ENCODE measurements around the gene GRM1.

Gene GRM1

DNA sequence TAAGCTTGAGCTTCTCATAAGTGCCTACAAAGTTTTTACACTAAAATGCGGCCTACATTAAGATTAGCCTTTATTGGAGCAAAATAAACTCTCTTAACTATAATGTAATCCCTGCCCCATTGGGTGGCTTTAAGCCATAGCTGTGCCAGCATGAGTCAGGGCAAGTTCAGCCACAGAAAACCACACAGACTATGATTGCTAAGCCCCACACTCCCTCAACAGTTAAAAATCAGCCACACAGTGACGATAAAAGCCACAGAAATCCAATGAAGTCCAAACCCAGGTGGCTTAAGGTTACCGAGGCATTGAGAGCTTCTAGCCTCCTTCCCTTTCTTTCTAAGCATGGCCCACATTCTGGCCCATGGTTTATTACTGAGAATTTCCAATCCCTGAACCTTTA lies 61.6 kb downstream of the GRM1 start:
- no peak for DNase-seq (ENCODE audit: low read depth)
- no peak overlapping the region for H3K4me3 ChIP-seq (ENCODE audit: control insufficient read depth, low read depth, low read length)
- TF ChIP-seq, protein P1, sequence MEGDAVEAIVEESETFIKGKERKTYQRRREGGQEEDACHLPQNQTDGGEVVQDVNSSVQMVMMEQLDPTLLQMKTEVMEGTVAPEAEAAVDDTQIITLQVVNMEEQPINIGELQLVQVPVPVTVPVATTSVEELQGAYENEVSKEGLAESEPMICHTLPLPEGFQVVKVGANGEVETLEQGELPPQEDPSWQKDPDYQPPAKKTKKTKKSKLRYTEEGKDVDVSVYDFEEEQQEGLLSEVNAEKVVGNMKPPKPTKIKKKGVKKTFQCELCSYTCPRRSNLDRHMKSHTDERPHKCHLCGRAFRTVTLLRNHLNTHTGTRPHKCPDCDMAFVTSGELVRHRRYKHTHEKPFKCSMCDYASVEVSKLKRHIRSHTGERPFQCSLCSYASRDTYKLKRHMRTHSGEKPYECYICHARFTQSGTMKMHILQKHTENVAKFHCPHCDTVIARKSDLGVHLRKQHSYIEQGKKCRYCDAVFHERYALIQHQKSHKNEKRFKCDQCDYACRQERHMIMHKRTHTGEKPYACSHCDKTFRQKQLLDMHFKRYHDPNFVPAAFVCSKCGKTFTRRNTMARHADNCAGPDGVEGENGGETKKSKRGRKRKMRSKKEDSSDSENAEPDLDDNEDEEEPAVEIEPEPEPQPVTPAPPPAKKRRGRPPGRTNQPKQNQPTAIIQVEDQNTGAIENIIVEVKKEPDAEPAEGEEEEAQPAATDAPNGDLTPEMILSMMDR (IDR thresholded peaks at IDR 0.05; ENCODE audit: control insufficient read depth, insufficient read depth, low read depth, low read length, missing control alignments), result no peak

DNA sequence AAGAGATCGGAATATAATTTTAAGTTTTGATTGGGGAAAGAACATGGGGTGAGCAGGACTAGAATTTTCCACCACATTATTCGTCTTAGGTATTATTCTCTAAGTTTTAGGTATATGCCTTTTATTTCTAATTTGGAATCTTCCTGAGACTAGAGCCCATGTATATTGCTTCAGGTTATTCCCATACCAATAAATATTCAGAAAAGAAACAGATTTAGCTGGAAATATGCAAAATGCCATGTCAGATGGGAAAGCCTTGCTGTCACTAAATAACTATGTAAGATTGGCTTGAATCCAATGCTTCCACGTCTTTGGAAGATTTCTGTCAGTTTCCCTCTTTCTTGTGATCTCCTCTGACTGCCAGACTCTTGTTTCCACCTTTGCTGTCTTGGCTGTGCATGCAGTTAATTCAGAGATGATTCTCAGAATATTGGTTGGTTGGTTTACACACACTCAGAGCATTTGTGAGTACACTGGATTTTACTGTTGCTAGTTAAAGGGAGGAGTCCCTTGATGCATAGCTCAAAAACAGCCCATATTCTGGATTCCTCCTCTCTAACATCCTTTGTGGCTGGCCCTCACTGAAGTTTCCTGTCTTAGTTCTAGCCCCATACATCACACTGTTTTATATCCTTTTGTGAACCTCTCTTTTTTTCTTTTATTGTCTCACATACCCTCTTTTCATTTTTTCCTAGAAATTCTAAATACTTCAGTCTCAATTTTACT lies 64.3 kb downstream of the GRM1 start:
- TF ChIP-seq, protein P1 (IDR thresholded peaks at IDR 0.05; ENCODE audit: control insufficient read depth, insufficient read depth, low read depth, low read length, missing control alignments), result no peak
- DNase-seq (ENCODE audit: low read depth), result no peak
- H3K4me3 ChIP-seq (ENCODE audit: control insufficient read depth, low read depth, low read length), result no peak overlapping the region

DNA sequence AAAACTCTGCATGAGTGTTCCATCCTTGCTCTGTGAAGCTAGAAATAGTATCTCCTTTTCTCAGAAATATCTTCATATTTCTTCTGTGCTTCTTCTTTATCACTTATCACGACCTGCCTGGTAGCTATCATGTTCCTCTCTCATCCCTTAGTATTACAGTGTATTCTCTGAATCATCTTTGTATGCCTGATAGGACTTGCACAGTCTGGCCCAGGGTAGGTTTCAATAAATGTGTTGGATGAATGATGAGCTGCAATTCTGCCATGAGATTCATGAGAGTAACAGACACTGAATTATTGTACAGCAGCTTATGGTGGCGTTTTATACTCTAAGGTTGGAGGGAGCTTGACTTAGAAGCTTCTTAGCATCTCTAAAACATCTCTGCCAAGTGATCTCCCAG lies 66.6 kb downstream of the GRM1 start:
- H3K4me3 ChIP-seq (ENCODE audit: control insufficient read depth, low read depth, low read length), result no peak overlapping the region
- no peak for DNase-seq (ENCODE audit: low read depth)
- TF ChIP-seq, protein P1 (IDR thresholded peaks at IDR 0.05; ENCODE audit: control insufficient read depth, insufficient read depth, low read depth, low read length, missing control alignments), result no peak

DNA sequence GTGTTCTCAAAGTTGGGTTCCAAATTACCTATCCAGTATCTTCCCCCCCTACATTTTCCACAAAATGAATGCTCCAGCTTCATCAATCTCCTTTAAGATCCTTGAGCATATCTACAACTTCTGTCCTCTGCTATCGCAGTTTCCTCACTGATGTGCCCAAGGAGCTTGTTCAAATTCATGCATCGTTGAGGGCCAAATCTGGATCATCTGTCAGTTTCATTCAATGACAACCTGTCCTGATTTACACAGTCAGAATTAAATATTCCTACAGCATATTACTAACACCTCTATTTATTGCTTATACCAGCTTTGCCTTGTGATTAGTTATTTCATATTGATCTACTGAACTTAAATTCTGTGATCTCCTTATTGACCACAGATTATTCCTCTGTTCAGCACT lies 68.7 kb downstream of the GRM1 start:
- H3K4me3 ChIP-seq (ENCODE audit: control insufficient read depth, low read depth, low read length), result no peak overlapping the region
- DNase-seq (ENCODE audit: low read depth), result no peak
- TF ChIP-seq, protein P1 (IDR thresholded peaks at IDR 0.05; ENCODE audit: control insufficient read depth, insufficient read depth, low read depth, low read length, missing control alignments), result no peak

DNA sequence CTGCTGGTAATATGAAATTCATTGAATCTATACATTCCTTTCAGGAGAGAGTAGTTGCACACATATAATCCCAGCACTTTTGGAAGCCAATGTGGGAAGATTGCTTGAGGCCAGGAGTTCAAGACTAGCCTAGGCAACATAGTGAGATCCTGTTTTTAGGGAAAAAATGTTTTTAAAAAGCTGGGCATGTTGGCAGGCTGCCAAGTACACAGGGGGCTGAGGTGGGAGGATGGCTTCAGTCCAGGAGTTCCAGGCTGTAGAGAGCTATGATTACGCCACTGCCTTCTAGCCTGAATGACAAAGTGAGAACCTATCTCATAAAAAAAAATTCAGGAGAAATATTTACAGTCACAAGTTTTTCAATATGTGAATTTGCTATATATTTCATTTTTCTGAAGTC lies 71.9 kb downstream of the GRM1 start:
- DNase-seq (ENCODE audit: low read depth), result no peak
- TF ChIP-seq, protein P1 (IDR thresholded peaks at IDR 0.05; ENCODE audit: control insufficient read depth, insufficient read depth, low read depth, low read length, missing control alignments), result no peak
- H3K4me3 ChIP-seq (ENCODE audit: control insufficient read depth, low read depth, low read length), result no peak overlapping the region

DNA sequence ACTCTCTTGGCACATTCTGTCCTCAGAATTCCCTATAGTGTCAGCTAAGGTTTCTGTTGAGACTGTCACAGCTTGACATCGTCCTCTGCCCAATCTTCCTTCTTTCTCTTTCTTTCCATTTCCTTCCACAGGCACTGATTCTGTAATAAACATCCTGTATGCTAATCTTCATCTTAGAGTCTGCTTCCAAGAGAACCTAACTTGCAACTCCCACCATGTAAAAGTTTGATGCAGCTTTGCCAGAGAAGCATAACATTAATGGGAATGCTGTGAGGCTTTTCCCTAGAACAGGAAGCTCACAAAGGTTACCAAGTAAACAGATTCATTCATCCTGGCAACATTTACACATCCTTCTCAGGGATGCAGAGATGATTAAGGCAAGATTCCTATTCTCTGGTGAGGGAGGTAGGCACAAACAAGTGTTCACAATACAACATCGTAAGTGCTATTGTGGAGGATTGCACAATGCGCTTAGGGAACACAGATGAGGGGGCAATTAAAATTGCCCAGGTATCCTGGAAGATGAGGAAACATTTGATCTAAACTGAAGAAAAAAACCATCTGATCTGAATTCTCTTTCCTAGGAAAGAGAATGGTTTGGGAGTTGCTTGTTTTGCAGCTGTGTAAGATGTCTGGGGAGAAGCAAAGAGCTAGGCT lies 74.7 kb downstream of the GRM1 start:
- TF ChIP-seq, protein P1 (IDR thresholded peaks at IDR 0.05; ENCODE audit: control insufficient read depth, insufficient read depth, low read depth, low read length, missing control alignments), result no peak
- no peak for DNase-seq (ENCODE audit: low read depth)

More for the DNA sequence above, 74.7 kb downstream of the GRM1 start:
- no peak overlapping the region for H3K4me3 ChIP-seq (ENCODE audit: control insufficient read depth, low read depth, low read length)
